Epidermal melanocyte (primary cell): ENCODE results near the gene USP36.
"Not testable (repeated sequence)": the region's sequence is repeated elsewhere in the genome, so short reads cannot be mapped to it uniquely, and the experiment has no call there.

Experiments used
- DNase-seq: peaks from one replicate; pipeline ENCODE4 v3.0.0; 2011; ENCODE audit warnings: low spot score; ENCODE audit not compliant: insufficient read length

USP36 gene

GRCh38 chr17:78793968-78794367, 46.6 kb downstream of the USP36 start:
- no peak for DNase-seq

DNA sequence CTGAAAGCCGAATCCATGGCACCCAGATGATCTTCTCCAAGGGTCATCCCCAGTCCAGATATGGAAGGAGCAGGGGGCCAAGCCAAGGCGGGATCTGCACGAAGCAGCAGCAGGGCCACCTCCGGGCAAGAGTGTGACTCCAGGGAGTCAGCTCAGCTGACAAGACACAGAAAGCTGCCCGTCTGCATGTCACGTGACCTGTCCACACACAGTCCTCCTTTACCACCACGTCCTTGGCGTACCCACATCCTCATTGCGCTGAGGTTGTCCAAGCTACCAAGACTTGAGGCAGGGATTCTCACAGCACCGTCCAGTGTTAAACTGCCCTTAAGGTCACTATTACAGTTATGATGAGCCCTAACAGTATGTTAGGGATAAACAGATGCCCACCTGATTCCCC, 47.2 kb downstream of the USP36 start:
- DNase-seq = no peak

DNA sequence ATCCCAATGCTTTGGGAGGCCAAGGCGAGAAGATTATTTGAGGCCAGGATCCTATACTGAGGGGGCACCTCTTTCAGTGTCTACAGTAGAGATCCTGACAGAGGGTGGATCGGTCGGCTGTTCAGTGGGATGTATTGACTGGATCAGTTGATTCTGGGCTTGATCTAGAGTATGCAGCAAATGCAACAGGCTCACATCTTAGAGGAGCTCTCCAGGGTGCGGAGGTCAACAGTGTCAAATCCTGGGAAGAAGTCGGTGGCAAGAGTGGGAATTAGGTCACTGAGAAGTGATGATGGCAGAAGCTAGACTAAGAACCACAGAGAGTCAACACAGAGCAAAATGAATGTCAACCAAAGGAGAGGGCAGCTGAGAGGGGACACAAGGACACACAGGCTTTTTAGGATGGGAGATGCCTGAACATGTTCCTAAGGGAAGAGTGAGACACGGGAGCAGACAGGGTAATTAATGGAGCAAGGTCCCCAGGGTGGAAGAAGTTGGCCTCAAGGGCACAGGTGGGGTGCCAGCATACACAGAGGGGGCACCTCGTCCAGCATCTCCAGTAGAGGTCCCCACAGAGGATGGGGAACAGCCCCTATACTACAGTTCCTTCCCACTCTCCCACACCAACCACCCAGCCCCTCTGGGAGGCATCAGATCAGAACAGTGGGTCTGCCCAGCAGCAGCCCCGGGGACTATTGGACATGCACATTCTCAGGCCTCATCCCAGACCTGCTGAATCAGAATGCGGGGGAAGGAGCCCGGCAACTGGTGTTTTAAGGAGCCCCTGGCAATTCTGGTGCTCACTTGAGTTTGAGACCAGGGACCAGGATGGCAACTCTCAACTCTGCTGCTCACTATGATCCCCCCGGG, 48.5 kb downstream of the USP36 start:
- no peak for DNase-seq

- no peak for DNase-seq
Observed at GRCh38 chr17:78790552-78790951, 50.1 kb downstream of the USP36 start.

- no peak for DNase-seq
Observed at GRCh38 chr17:78789663-78790181, 50.9 kb downstream of the USP36 start.

DNA sequence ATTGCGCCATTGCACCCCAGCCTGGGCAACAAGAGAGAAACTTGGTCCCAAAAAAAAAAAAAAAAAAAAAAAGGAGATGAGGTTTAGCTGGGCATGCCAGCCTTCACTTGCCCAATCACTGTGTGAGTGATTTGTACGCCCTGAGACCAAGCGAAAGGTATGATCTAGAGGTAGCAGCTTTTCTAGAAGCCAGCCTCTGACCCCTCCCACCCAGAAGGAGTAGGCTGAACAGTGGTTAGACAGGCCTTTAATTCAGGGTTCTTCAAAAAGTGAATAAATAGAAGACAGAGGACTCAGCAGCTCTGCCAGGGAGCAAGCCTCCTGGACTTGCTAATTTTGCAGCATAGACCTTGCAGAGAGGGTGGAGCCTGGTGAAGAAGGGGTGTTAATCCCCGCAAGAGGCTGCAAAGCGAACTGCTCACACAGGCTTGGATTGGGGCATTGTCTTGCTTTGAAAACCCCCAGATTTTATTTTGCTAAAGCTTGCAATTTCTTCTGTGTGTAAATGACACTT, 51.4 kb downstream of the USP36 start:
- DNase-seq = no peak

DNA sequence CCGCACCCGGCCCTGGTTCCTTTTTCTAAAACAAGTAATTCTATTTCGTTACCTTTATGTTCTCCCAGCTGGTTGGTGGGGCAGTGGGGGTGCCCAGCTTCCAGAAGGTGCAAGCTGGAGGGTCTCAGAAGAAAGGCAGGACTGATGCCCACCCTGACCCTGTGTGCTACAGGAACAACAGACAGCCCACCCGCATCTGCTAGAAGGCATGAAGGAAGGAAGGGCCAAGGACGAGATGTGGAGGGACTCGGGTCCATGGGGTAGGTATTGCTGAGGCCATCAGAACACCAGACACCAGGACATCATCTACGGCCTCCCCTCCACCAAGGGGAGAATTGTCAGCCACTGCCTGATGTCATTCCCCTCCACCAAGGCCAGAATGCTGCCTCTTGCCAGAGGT, 52.2 kb downstream of the USP36 start:
- no peak for DNase-seq

GRCh38 chr17:78787444-78787843, 53.2 kb downstream of the USP36 start:
- DNase-seq = no peak

- DNase-seq = no peak
Observed at GRCh38 chr17:78785663-78786057, 55.0 kb downstream of the USP36 start.

DNA sequence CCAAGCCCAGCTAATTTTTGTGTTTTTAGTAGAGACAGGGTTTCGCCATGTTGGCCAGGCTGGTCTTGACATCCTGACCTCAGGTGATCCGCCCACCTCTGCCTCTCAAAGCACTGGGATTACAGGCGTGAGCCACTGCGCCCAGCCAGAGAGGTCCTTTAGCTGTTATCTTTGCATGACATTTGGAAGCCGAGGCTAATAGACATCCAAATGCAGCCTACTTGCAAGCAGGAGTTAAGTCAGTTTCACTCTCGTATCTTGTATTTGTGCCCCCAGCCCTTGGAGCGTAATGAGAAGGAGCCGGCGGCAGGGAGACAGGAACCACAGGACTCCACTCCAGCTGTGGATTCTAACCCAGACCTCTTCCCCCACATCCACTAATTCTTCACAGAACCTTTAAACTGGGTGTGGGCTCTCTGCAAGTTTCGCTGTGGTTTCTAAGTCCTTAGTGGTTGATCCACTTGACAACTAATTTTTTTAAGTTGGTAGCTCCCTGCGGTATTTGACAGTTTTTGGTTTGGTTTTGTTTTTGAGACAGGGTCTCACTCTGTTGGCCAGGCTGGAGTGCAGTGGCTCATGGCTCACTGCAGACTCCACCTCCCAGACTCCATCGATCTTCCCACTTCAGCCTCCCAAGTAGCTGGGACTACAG, 55.5 kb downstream of the USP36 start:
- no peak for DNase-seq

DNA sequence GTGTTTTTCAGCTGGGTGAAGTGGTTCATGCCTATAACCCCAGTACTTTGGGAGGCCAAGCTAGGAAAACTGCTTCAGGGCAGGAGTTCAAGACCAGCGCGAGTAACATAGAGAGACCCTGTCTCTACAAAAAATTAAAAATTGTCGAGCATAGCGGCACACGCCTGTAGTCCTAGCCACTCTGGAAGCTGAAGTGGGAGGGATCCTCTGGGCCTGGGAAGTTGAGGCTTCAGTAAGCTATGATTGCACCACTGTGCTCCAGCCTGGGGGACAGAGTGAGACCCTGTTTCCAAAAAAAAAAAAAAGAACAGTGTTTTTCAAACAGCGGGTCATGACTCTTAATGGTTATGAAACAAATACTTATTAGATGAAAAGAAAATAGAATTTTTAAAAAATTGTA, 56.3 kb downstream of the USP36 start:
- DNase-seq = no peak

DNA sequence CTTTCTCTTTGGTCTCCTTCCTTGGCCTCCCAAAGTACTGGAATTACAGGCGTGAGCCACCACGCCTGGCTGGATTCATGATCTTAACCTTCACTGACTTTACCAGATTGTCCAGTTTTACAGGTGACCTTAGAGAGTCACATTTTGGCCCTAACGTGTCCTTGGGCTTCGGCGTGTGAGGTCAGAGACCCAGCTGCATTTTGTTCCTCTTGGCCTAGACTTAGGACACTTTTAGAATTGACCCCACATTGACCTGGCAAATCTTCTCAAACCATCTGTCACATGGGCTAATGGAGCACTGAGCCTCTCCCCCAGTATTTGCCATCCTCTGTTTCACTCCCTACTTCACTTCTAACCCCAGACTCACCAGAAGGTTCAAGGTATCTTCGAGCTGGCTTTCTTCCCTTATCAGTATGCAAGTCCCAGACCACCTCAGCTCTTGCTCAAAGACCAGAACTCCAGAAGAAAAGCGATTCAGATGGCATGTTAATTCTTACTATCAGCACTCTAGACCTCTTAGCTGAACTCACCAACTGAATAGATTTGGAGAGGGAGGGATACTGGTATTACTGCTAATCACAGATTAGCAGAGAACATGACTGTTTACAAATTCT, 56.8 kb downstream of the USP36 start:
- DNase-seq = no peak

GRCh38 chr17:78781893-78782304, 58.7 kb downstream of the USP36 start, which contains the start of gene CYTH1:
Gene CYTH1, minus strand, starts transcription at chr17:78782273. Its CDS starts 50 bp downstream, at chr17:78782223.
- no peak for DNase-seq

- no peak for DNase-seq
Observed at GRCh38 chr17:78781104-78781892, 59.3 kb downstream of the USP36 start.

DNA sequence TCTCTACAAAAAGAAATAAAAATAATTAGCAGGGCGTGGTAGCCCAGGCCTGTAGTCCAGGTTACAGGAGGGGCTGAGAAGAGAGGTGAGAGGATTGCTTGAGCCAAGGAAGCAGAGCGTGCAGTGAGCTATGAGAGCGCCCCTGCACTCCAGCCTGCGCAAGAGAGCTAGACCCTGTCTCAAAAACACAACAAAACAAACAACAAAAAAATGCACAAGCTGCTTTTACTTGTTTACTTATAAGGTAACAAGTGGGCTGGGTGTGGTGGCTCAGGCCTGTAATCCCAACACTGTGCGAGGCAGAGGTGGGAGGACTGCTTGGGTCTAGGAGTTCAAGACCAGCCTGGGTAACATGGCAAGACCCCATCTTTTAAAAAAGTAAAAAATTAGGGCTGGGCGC, 60.3 kb downstream of the USP36 start:
- DNase-seq = no peak

- no peak for DNase-seq
Observed at GRCh38 chr17:78779850-78780249, 60.8 kb downstream of the USP36 start.

- DNase-seq = not testable (repeated sequence)
Observed at GRCh38 chr17:78779286-78779651, 61.3 kb downstream of the USP36 start.

- DNase-seq = no peak
Observed at GRCh38 chr17:78777881-78778280, 62.7 kb downstream of the USP36 start.

DNA sequence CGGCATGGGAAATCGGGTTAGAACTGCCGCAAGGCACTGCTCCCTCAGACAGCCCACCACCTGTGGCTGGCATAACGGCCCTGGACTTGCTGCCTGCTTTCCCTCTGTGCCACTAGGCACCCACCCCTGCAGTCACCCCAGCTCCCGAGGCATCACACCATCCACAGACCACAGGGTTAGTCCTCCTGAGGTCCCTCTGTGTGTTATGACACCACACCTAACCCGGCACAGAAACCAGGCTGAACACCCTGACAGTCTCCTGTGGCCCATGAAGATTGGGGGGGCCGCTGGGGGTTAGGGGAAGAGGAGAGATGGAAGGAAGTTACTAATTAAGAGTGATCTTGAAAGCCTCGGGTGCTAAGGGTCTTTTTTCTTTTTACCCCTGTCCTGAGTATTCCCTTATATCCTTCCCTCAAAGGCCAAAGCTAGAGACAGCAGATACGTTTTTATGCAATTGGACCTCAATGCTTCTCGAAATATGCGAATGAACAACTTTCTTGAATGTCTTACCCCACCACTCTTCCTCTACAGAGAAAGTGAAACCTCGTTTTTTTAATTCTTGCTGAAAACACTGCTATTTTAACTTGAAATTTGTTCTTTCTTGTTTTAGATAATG, 65.5 kb downstream of the USP36 start:
- DNase-seq = no peak

GRCh38 chr17:78774453-78774852, 66.2 kb downstream of the USP36 start:
- no peak for DNase-seq
